ENCODE data around the gene ATOX1.
"Not testable (repeated sequence)": the region's sequence is repeated elsewhere in the genome, so short reads cannot be mapped to it uniquely, and the experiment has no call there.

The ATOX1 gene

GRCh38 chr5:151734064-151734408, 24.4 kb downstream of the ATOX1 start:
- DNase-seq = no peak

- DNase-seq = no peak
Measured at GRCh38 chr5:151733358-151734063, 24.9 kb downstream of the ATOX1 start.

- no peak for DNase-seq
Measured at GRCh38 chr5:151730381-151730780, 28.1 kb downstream of the ATOX1 start.

GRCh38 chr5:151729597-151729996, 28.8 kb downstream of the ATOX1 start:
- DNase-seq = not testable (repeated sequence)

GRCh38 chr5:151724360-151724759, 34.1 kb downstream of the ATOX1 start:
- DNase-seq = peak in 37 of 56 donors; percentile 3 to 72 (median 31)

GRCh38 chr5:151722546-151722945, 35.9 kb downstream of the ATOX1 start:
- DNase-seq = no peak

GRCh38 chr5:151721812-151722391, 36.5 kb downstream of the ATOX1 start:
- DNase-seq = no peak

- DNase-seq = no peak
Measured at GRCh38 chr5:151721087-151721646, 37.3 kb downstream of the ATOX1 start.

GRCh38 chr5:151720215-151720614, 38.2 kb downstream of the ATOX1 start:
- no peak for DNase-seq

GRCh38 chr5:151719228-151720000, 39.0 kb downstream of the ATOX1 start:
- peak in 7 of 56 donors; percentile 10 to 41 (median 15) for DNase-seq

GRCh38 chr5:151718646-151719045, 39.8 kb downstream of the ATOX1 start:
- DNase-seq = no peak

- DNase-seq = no peak
Measured at GRCh38 chr5:151718153-151718552, 40.3 kb downstream of the ATOX1 start.

GRCh38 chr5:151717416-151717815, 41.0 kb downstream of the ATOX1 start:
- DNase-seq = no peak

- no peak for DNase-seq
Measured at GRCh38 chr5:151709109-151709735, 49.2 kb downstream of the ATOX1 start.

GRCh38 chr5:151708126-151708525, 50.3 kb downstream of the ATOX1 start:
- no peak for DNase-seq

- DNase-seq = no peak
Measured at GRCh38 chr5:151707567-151707966, 50.9 kb downstream of the ATOX1 start.

- no peak for DNase-seq
Measured at GRCh38 chr5:151706906-151707305, 51.5 kb downstream of the ATOX1 start.

- DNase-seq = no peak
Measured at GRCh38 chr5:151703780-151704179, 54.7 kb downstream of the ATOX1 start.

- no peak for DNase-seq
Measured at GRCh38 chr5:151703227-151703626, 55.2 kb downstream of the ATOX1 start.

- DNase-seq = no peak
Measured at GRCh38 chr5:151700820-151701219, 57.6 kb downstream of the ATOX1 start.

GRCh38 chr5:151700296-151700695, 58.1 kb downstream of the ATOX1 start:
- DNase-seq = no peak
